GM23338 (cell line): ENCODE measurements around the gene PLEKHG4. TPM values are rescaled to one million over a fixed set of nuclear protein-coding genes. Genes with fewer than 3 reads are reported as not detected.

Experiments used
- ATAC-seq: fragments of 200-7000 bp; cut with Tn5 transposase; 3 replicates; pipeline ENCODE4 v1.9.1; 2020
- DNase-seq: peaks from one replicate; pipeline ENCODE4 v3.0.0-alpha.2; 2015; ENCODE audit warnings: low spot score
- H2AFZ ChIP-seq: fragments of 200-600 bp; sonication (generic); 2 replicates; pipeline ENCODE4 v1.8.0; 2016; ENCODE audit warnings: antibody characterized with exemption, mild to moderate bottlenecking, moderate library complexity
- H3F3A ChIP-seq: fragments of 200-600 bp; sonication (generic); replicated peaks from 2 replicates; pipeline ENCODE4 v1.8.0; 2017; ENCODE audit warnings: antibody characterized with exemption, mixed run types, low read depth
- H3K27ac ChIP-seq: fragments of 200-600 bp; sonication (generic); 2 replicates; pipeline ENCODE4 v1.6.1; 2016; ENCODE audit warnings: low read depth
- H3K27me3 ChIP-seq: fragments of 200-600 bp; sonication (generic); 2 replicates; pipeline ENCODE4 v1.8.0; 2016; ENCODE audit warnings: mild to moderate bottlenecking, mixed run types, moderate library complexity; ENCODE audit not compliant: insufficient read depth
- H3K36me3 ChIP-seq: fragments of 200-600 bp; sonication (generic); 2 replicates; pipeline ENCODE4 v1.8.0; 2016; ENCODE audit warnings: mild to moderate bottlenecking; ENCODE audit not compliant: insufficient read depth
- H3K4me1 ChIP-seq: fragments of 200-600 bp; sonication (generic); 2 replicates; pipeline ENCODE4 v1.8.0; 2016; ENCODE audit warnings: mild to moderate bottlenecking, moderate library complexity; ENCODE audit not compliant: insufficient read depth
- H3K4me2 ChIP-seq: fragments of 200-600 bp; sonication (generic); 2 replicates; pipeline ENCODE4 v1.7.1; 2017; ENCODE audit warnings: mixed run types
- H3K4me3 ChIP-seq: fragments of 200-600 bp; sonication (generic); 2 replicates; pipeline ENCODE4 v1.6.1; 2016; ENCODE audit warnings: mixed run types
- H3K79me2 ChIP-seq: fragments of 200-600 bp; sonication (generic); replicated peaks from 2 replicates; pipeline ENCODE4 v1.8.0; 2017; ENCODE audit warnings: mild to moderate bottlenecking; ENCODE audit not compliant: insufficient read depth
- H3K9me2 ChIP-seq: fragments of 200-600 bp; sonication (generic); 2 replicates; pipeline ENCODE4 v1.8.0; 2017; ENCODE audit not compliant: insufficient read depth
- H4K20me1 ChIP-seq: fragments of 200-600 bp; sonication (generic); replicated peaks from 2 replicates; pipeline ENCODE4 v1.8.0; 2017; ENCODE audit warnings: mild to moderate bottlenecking; ENCODE audit not compliant: insufficient read depth
- H3K27ac Mint-ChIP-seq: 2 replicates; pipeline ENCODE4 v1.8.0; 2020; ENCODE audit warnings: inconsistent platforms, mild to moderate bottlenecking, moderate library complexity, mixed read lengths
- H3K27me3 Mint-ChIP-seq: 3 replicates; pipeline ENCODE4 v1.8.0; 2022; ENCODE audit warnings: low read depth, mild to moderate bottlenecking, moderate library complexity, mixed read lengths, inconsistent platforms; ENCODE audit not compliant: insufficient read depth, poor library complexity
- H3K36me3 Mint-ChIP-seq: 3 replicates; pipeline ENCODE4 v1.8.0; 2021; ENCODE audit warnings: low read depth, mild to moderate bottlenecking, inconsistent platforms, moderate library complexity, mixed read lengths
- H3K4me1 Mint-ChIP-seq: 3 replicates; pipeline ENCODE4 v1.8.0; 2020; ENCODE audit warnings: mild to moderate bottlenecking, inconsistent platforms, mixed read lengths
- H3K4me3 Mint-ChIP-seq: 3 replicates; pipeline ENCODE4 v1.8.0; 2021; ENCODE audit warnings: moderate library complexity, mild to moderate bottlenecking, inconsistent platforms, mixed read lengths
- H3K9me3 Mint-ChIP-seq: 3 replicates; pipeline ENCODE4 v1.8.0; 2020; ENCODE audit warnings: moderate library complexity, mild to moderate bottlenecking, inconsistent platforms, mixed read lengths
- CREB1 ChIP-seq: fragments of 250-450 bp; sonication (Bioruptor Pico); IDR thresholded peaks from 2 replicates; pipeline ENCODE4 v1.5.0; 2020; ENCODE audit warnings: low read depth, mild to moderate bottlenecking, moderate library complexity
- CTCF ChIP-seq, 2 experiments: fragments of 200-600 bp in 1 of 2; sonication (generic) in 1 of 2; conservative IDR thresholded peaks; 2 replicates each; pipeline versions ENCODE4 v1.5.1 to v1.6.1; 2016 to 2017; ENCODE audit warnings: antibody characterized with exemption in 2 of 2, low read depth in 2 of 2, mild to moderate bottlenecking in 2 of 2, moderate library complexity in 1 of 2
- ETS1 ChIP-seq: IDR thresholded peaks from 2 replicates; pipeline ENCODE4 v1.6.1; 2016; ENCODE audit warnings: antibody characterized with exemption
- EZH2phosphoT487 ChIP-seq: fragments of 200-600 bp; sonication (generic); IDR thresholded peaks from one replicate; pipeline ENCODE4 v1.8.1; 2018; ENCODE audit warnings: antibody characterized with exemption; ENCODE audit not compliant: unreplicated experiment
- NANOG ChIP-seq: IDR thresholded peaks from 2 replicates; pipeline ENCODE4 v1.6.1; 2016; ENCODE audit warnings: antibody characterized with exemption, borderline replicate concordance
- REST ChIP-seq: IDR thresholded peaks from one replicate; pipeline ENCODE4 v1.6.1; 2018; ENCODE audit warnings: antibody characterized with exemption; ENCODE audit not compliant: unreplicated experiment
- ZNF114 ChIP-seq: fragments of 250-450 bp; sonication (Bioruptor Pico); IDR thresholded peaks from 2 replicates; pipeline ENCODE4 v1.5.0; 2020; ENCODE audit warnings: mild to moderate bottlenecking, moderate library complexity
- polyA plus RNA-seq: library from polyadenylated mRNA; unstranded; fragments of >200 nt; fragmentation: Nextera tagmentation; extraction: Ambion mirVana; gene quantifications from 2 replicates; pipeline ENCODE4 v1.2.1, GENCODE V29; 2016
- total RNA-seq: library from RNA; depleted of rRNA; stranded (reverse); fragments of >200 nt; shearing (Covaris generic); gene quantifications from 2 replicates; pipeline ENCODE4 v1.2.3, GENCODE V29; 2014

The PLEKHG4 gene
- total and polyA plus RNA-seq, 2 experiments from 2014 or later: 3.2 to 10.3 TPM

- Mint-ChIP-seq H3K27ac (no peak overlapping the region), H3K36me3 (peaks cover 47% of the 10 kb centered on the region)
- no peak for DNase-seq
Measured at GRCh38 chr16:67238278-67238575, 41.1 kb upstream of the PLEKHG4 start.

GRCh38 chr16:67238806-67239470 lies 40.4 kb upstream of the PLEKHG4 start:
- Histone ChIP-seq H3K9me2 (no peaks in the 10 kb centered on the region), H3K4me3 (no peak overlapping the region), H2AFZ (no peak overlapping the region), H3K36me3 (peaks cover 6% of the 10 kb centered on the region; the same call in 1 of the 2 replicates), H3F3A (0 out of 2 replicates have a peak, but pooled peaks cover 9% of the 10 kb centered on the region), H3K4me1 (peaks cover 10% of the 10 kb centered on the region), H4K20me1 (no peaks in the 10 kb centered on the region; the same call in 1 of the 2 replicates), H3K4me2 (no peak overlapping the region), H3K27ac (no peak overlapping the region), H3K79me2 (peaks cover 19% of the 10 kb centered on the region), H3K27me3 (no peaks in the 10 kb centered on the region)
- H3K4me1 Mint-ChIP-seq: peaks cover 32% of the 10 kb centered on the region
- H3K27me3 Mint-ChIP-seq: peaks cover 10% of the 10 kb centered on the region
- H3K36me3 Mint-ChIP-seq: peaks cover 39% of the 10 kb centered on the region
- no peak overlapping the region; the same call in 1 of the 2 replicates for H3K27ac Mint-ChIP-seq
- no peaks in the 10 kb centered on the region; the same call in 2 of the 3 replicates for H3K9me3 Mint-ChIP-seq
- no peak for DNase-seq
- no peak for ATAC-seq
- H3K4me3 Mint-ChIP-seq: no peak overlapping the region; the same call in 2 of the 3 replicates
- no peak for TF ChIP-seq NANOG
- no peak for TF ChIP-seq EZH2phosphoT487
- no peak for TF ChIP-seq CTCF (conservative IDR thresholded peaks at IDR 0.05; ENCODE audit: low read depth in 2 of 2)
- TF ChIP-seq ZNF114 (CRISPR knock-in tag): no peak
- no peak for TF ChIP-seq ETS1

More at GRCh38 chr16:67238278-67238575, 41.1 kb upstream of the PLEKHG4 start:
- peaks cover 32% of the 10 kb centered on the region for H3K4me1 Mint-ChIP-seq
- H3K36me3 ChIP-seq: peaks cover 6% of the 10 kb centered on the region; the same call in 1 of the 2 replicates
- no peak overlapping the region for H3K4me2 ChIP-seq
- H3K4me1 ChIP-seq: peaks cover 10% of the 10 kb centered on the region
- peaks cover 9% of the 10 kb centered on the region for H3K27me3 Mint-ChIP-seq
- H3F3A ChIP-seq: 0 out of 2 replicates have a peak, but pooled peaks cover 9% of the 10 kb centered on the region
- H3K79me2 ChIP-seq: peaks cover 12% of the 10 kb centered on the region
- H3K9me2 ChIP-seq: no peaks in the 10 kb centered on the region
- H3K27ac ChIP-seq: no peak overlapping the region
- no peak overlapping the region for H3K4me3 ChIP-seq
- TF ChIP-seq REST (no peak), EZH2phosphoT487 (no peak), CREB1 (CRISPR knock-in tag) (no peak)
- H3K4me3 Mint-ChIP-seq: no peak overlapping the region; the same call in 2 of the 3 replicates
- no peaks in the 10 kb centered on the region; the same call in 1 of the 2 replicates for H4K20me1 ChIP-seq
- H3K9me3 Mint-ChIP-seq: no peaks in the 10 kb centered on the region; the same call in 2 of the 3 replicates
- no peak overlapping the region for H2AFZ ChIP-seq
- no peak for ATAC-seq
- H3K27me3 ChIP-seq: no peaks in the 10 kb centered on the region
